Thyroid gland (tissue), 4 donors: ENCODE results near the gene CDC42BPA. TPM values are rescaled to one million over a fixed set of nuclear protein-coding genes. Genes with fewer than 3 reads are reported as not detected.

ENCODE experiments used
- DNase-seq, 2 donors: peaks; one replicate each; pipeline ENCODE4 v3.0.0-alpha.2; 2019
- H3K27ac ChIP-seq, 3 donors: fragments of 200-600 bp; sonication (generic); 1 replicate in 2 of 3; 2 replicates in 1 of 3; pipeline ENCODE4 v1.5.1; 2016 to 2019; ENCODE audit warnings: mild to moderate bottlenecking in 1 of 3, moderate library complexity in 1 of 3
- H3K27me3 ChIP-seq: fragments of 200-600 bp; sonication (generic); one replicate; pipeline ENCODE4 v1.5.1; 2019
- H3K36me3 ChIP-seq, 2 donors: fragments of 200-600 bp; sonication (generic); one replicate each; pipeline ENCODE4 v1.5.1; 2016 to 2019
- H3K4me1 ChIP-seq, 2 donors: fragments of 200-600 bp; sonication (generic); one replicate each; pipeline ENCODE4 v1.5.1; 2017 to 2019
- H3K4me3 ChIP-seq, 3 donors: fragments of 200-600 bp; sonication (generic); replicated peaks in 1 of 3; 1 replicate in 2 of 3; 2 replicates in 1 of 3; pipeline ENCODE4 v1.5.1; 2016; ENCODE audit warnings: mild to moderate bottlenecking in 1 of 3
- H3K9me3 ChIP-seq: fragments of 200-600 bp; sonication (generic); one replicate; pipeline ENCODE4 v1.5.1; 2017
- CTCF ChIP-seq, 6 experiments: fragments of 200-600 bp in 3 of 6; fragments of 450-650 bp in 3 of 6; sonication (generic) in 3 of 6; IDR thresholded peaks; one replicate each; pipeline ENCODE4 v1.5.1; 2016 to 2019; ENCODE audit warnings: antibody characterized with exemption in 6 of 6, mild to moderate bottlenecking in 2 of 6, inconsistent platforms in 1 of 6, moderate library complexity in 1 of 6
- POLR2A ChIP-seq, 2 donors: fragments of 450-650 bp; IDR thresholded peaks; one replicate each; pipeline ENCODE4 v1.6.1; 2017; ENCODE audit warnings: antibody characterized with exemption in 2 of 2, mild to moderate bottlenecking in 2 of 2, moderate library complexity in 1 of 2
- WGBS, 2 donors: methylation state at CpG; one replicate each; pipeline ENCODE4 v1.1.5; 2017; 5-methylcytosine and 5-hydroxymethylcytosine counted together
- intact Hi-C: fragments of 100-400 bp; cut with DNase I; formaldehyde crosslinking; loops from one replicate; pipeline ENCODE4 v1.15.1; 2023
- total RNA-seq, 4 donors: library from RNA; depleted of rRNA; stranded (reverse); fragments of >200 nt; gene quantifications; one replicate each; pipeline ENCODE4 v1.2.3, GENCODE V29; 2016

CDC42BPA gene
- total RNA-seq, 4 donors from 2014 or later, result 25.0 to 50.0 (median 30.5) TPM

DNA sequence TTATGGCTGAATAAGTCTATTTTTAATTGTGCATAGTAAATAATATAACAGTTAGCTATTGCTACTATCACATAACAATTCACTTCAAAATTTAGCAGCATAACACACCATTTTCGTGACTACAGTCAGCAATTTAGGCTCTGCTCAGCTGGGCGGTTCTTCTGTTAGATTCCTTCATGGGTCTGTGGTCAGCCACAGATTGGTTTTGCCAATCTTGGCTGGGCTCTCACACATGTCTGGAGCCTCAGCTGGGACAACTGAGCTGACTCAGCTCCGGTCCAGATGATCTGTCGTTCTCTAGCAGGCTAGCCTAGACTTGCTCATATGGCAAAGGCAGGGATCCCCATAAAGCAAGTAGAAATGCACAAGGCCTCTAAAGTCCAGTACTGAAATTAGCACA is 15.1 kb upstream of the CDC42BPA start:
- 89 to 96% methylated on average over 4 of the region's 4 CpGs for WGBS, 2 donors
- Histone ChIP-seq H3K36me3 (no peaks in the 10 kb centered on the region), H3K4me1 (no peaks in the 10 kb centered on the region), H3K9me3 (no peaks in the 10 kb centered on the region), H3K4me3 (no peak overlapping the region), H3K27me3 (no peaks in the 10 kb centered on the region), H3K27ac (no peak overlapping the region)
- intact Hi-C loops, result no loop called here
- DNase-seq, result no peak
- no peak for TF ChIP-seq CTCF (IDR thresholded peaks at IDR 0.05)
- TF ChIP-seq POLR2A (IDR thresholded peaks at IDR 0.05), result no peak

GRCh38 chr1:227330279-227331076 is 12.2 kb upstream of the CDC42BPA start:
- Histone ChIP-seq H3K4me3 (no peak overlapping the region), H3K4me1 (no peaks in the 10 kb centered on the region), H3K27ac (no peak overlapping the region), H3K36me3 (no peaks in the 10 kb centered on the region), H3K27me3 (no peaks in the 10 kb centered on the region), H3K9me3 (no peaks in the 10 kb centered on the region)
- WGBS, 2 donors, result 77 to 79% methylated on average over 8 of the region's 8 CpGs
- TF ChIP-seq CTCF (IDR thresholded peaks at IDR 0.05) (no peak), POLR2A (IDR thresholded peaks at IDR 0.05) (no peak)
- DNase-seq, result no peak
- intact Hi-C loops, result no loop called here

GRCh38 chr1:227328405-227329019 is 10.2 kb upstream of the CDC42BPA start:
- Histone ChIP-seq H3K27me3 (no peaks in the 10 kb centered on the region), H3K4me3 (no peak overlapping the region), H3K4me1 (no peaks in the 10 kb centered on the region), H3K36me3 (no peaks in the 10 kb centered on the region), H3K27ac (no peak overlapping the region), H3K9me3 (no peaks in the 10 kb centered on the region)
- 79 to 86% methylated on average over 6 of the region's 6 CpGs for WGBS, 2 donors
- intact Hi-C loops, result no loop called here
- no peak for DNase-seq
- no peak for TF ChIP-seq POLR2A (IDR thresholded peaks at IDR 0.05)
- TF ChIP-seq CTCF (IDR thresholded peaks at IDR 0.05), result no peak

- Histone ChIP-seq H3K27ac (no peak overlapping the region), H3K4me3 (no peak overlapping the region), H3K36me3 (no peaks in the 10 kb centered on the region), H3K4me1 (no peaks in the 10 kb centered on the region), H3K27me3 (no peaks in the 10 kb centered on the region), H3K9me3 (no peaks in the 10 kb centered on the region)
- no peak for TF ChIP-seq POLR2A (IDR thresholded peaks at IDR 0.05)
- no peak for TF ChIP-seq CTCF (IDR thresholded peaks at IDR 0.05)
- intact Hi-C loops, result no loop called here
- WGBS, 2 donors, result 91% methylated on average over 3 of the region's 3 CpGs
- no peak for DNase-seq
Measured at GRCh38 chr1:227325156-227325555, 6.9 kb upstream of the CDC42BPA start.

GRCh38 chr1:227323967-227324268 is 5.6 kb upstream of the CDC42BPA start:
- Histone ChIP-seq H3K27me3 (no peaks in the 10 kb centered on the region), H3K27ac (no peak overlapping the region)
- intact Hi-C loops, result no loop called here

More at GRCh38 chr1:227323967-227324268, 5.6 kb upstream of the CDC42BPA start:
- no peak for DNase-seq
- H3K4me1 ChIP-seq, result no peaks in the 10 kb centered on the region
- H3K9me3 ChIP-seq, result no peaks in the 10 kb centered on the region
- no peaks in the 10 kb centered on the region for H3K36me3 ChIP-seq
- no peak overlapping the region for H3K4me3 ChIP-seq
- TF ChIP-seq POLR2A (IDR thresholded peaks at IDR 0.05) (no peak), CTCF (IDR thresholded peaks at IDR 0.05) (no peak)
